GM23248 (cell line): ENCODE measurements around the gene TBC1D22A.

ENCODE experiments used
- EZH2 ChIP-seq: fragments of 200-600 bp; sonication (generic); IDR thresholded peaks from 2 replicates; pipeline ENCODE4 v1.6.1; 2018; ENCODE audit warnings: antibody characterized with exemption, mild to moderate bottlenecking; ENCODE audit not compliant: insufficient read depth, poor library complexity, severe bottlenecking
- EZH2phosphoT487 ChIP-seq: fragments of 200-600 bp; sonication (generic); IDR thresholded peaks from 2 replicates; pipeline ENCODE4 v1.6.1; 2018; ENCODE audit warnings: antibody characterized with exemption, moderate library complexity, mild to moderate bottlenecking, low read depth; ENCODE audit not compliant: insufficient read depth

DNA sequence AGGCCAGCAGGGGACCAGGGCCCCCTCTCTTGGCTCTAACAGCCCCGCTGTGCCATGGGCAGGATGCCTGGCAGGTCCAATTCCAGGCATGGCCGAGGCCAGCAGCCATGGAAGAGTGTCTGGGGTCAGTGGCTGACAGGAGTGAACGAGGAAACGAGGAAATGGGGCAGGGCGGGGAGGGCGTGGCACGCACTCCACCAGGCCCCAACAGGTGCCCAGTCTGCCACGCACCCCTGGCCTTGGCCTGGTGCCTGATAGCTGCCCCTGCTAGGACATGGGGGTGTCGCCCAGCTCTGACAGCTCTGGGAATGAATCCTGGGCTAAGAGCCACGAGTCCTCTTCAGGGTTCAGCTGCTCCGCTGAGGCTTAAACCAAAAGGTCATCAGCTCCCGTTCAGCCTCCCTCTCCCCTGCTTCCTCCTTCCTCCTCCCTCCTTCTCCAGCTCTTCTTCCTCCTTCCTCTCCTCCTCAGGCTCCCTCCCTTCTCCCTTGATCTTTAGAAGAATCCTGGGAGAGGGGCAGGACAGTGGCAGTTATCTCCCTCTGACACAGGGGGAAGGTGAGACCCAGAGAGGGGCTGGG lies 11.5 kb upstream of the TBC1D22A start:
- TF ChIP-seq EZH2phosphoT487 (no peak), EZH2 (no peak)
